DND-41 (cell line): Measurements from ENCODE around the gene P2RY2.

Experiments used
- EZH2 ChIP-seq: IDR thresholded peaks from 3 replicates; pipeline ENCODE4 v1.6.1; 2012; ENCODE audit warnings: borderline replicate concordance, low read depth, mild to moderate bottlenecking, moderate library complexity, low read length, inconsistent platforms; ENCODE audit not compliant: severe bottlenecking
- TF ChIP-seq, protein P1 (sequence below): IDR thresholded peaks from 2 replicates; pipeline ENCODE4 v1.5.1; 2012; ENCODE audit warnings: borderline replicate concordance, low read length, moderate library complexity, mild to moderate bottlenecking; ENCODE audit not compliant: poor library complexity, severe bottlenecking; ENCODE audit errors: extremely low read depth

DNA sequence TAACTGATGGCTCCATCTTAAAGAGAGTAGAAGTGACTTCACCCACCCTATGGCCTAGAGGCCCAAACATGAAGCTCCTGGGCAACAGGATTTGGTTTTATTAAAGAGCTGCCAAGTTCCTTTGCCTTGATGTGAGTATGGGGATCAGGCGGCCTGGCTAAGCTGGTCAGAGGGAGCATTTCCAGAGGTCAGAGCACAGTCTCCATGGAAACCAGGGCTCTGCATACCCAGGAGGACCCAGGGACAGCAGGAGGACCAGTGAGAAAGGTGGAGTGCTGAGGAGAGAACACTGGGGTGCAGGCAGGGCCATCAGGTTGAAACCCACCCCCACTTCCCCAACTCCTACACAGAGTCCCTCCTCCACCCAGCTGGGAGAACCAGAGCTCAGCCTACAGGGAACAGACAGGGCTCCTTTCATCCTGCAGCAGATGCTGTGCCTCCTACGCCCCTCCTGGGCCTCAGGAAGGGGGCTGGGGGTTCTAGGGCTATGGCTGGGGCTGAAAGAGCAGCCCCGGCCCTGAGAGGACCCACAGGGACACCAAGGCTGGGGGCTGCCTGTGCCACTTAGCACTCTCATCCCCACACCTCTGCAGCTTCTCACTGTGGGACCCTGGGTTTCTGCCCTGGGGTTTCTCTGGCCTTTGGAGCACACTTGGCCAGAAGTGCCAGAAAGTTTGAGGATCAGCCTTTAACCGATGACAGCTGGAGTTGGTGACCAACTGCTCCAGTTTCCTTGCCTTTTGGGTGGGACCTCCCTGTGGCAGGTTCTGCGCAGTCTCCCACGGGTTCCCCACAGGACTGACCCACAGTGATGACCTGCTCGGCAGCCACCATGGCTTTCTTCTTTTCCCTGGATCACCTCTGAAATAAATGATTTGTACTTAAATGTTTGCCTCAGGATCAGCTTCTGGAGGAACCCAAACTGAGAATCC is 40.3 kb downstream of the P2RY2 start:
- TF ChIP-seq, protein P1, sequence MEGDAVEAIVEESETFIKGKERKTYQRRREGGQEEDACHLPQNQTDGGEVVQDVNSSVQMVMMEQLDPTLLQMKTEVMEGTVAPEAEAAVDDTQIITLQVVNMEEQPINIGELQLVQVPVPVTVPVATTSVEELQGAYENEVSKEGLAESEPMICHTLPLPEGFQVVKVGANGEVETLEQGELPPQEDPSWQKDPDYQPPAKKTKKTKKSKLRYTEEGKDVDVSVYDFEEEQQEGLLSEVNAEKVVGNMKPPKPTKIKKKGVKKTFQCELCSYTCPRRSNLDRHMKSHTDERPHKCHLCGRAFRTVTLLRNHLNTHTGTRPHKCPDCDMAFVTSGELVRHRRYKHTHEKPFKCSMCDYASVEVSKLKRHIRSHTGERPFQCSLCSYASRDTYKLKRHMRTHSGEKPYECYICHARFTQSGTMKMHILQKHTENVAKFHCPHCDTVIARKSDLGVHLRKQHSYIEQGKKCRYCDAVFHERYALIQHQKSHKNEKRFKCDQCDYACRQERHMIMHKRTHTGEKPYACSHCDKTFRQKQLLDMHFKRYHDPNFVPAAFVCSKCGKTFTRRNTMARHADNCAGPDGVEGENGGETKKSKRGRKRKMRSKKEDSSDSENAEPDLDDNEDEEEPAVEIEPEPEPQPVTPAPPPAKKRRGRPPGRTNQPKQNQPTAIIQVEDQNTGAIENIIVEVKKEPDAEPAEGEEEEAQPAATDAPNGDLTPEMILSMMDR = no peak
- no peak for TF ChIP-seq EZH2
